Activated CD4-positive, alpha-beta T cell treated with anti-CD3 and anti-CD28 coated beads, Interleukin-2, amount 50 U/mL, for 4 hours (primary cell): ENCODE measurements around the gene TSPAN13.

Experiments used
- DNase-seq, 2 experiments: peaks; one replicate each; pipeline ENCODE4 v3.0.0-alpha.2; 2020

Gene TSPAN13

GRCh38 chr7:16816824-16817223 is 63.3 kb downstream of the TSPAN13 start:
- DNase-seq, result no peak

GRCh38 chr7:16817536-16817935 is 64.0 kb downstream of the TSPAN13 start:
- no peak for DNase-seq

GRCh38 chr7:16818732-16819131 is 65.2 kb downstream of the TSPAN13 start:
- DNase-seq, result no peak

- DNase-seq, result no peak
Measured at GRCh38 chr7:16822029-16822428, 68.5 kb downstream of the TSPAN13 start.

GRCh38 chr7:16826060-16826459 is 72.5 kb downstream of the TSPAN13 start:
- DNase-seq, result no peak

- no peak for DNase-seq
Measured at GRCh38 chr7:16833373-16833772, 79.8 kb downstream of the TSPAN13 start.
